ENCODE data around the gene CHSY3.

CHSY3 gene

GRCh38 chr5:130023604-130024003, 119.3 kb downstream of the CHSY3 start:
- no peak for DNase-seq (ENCODE audit: extremely low read depth, insufficient read length)

DNA sequence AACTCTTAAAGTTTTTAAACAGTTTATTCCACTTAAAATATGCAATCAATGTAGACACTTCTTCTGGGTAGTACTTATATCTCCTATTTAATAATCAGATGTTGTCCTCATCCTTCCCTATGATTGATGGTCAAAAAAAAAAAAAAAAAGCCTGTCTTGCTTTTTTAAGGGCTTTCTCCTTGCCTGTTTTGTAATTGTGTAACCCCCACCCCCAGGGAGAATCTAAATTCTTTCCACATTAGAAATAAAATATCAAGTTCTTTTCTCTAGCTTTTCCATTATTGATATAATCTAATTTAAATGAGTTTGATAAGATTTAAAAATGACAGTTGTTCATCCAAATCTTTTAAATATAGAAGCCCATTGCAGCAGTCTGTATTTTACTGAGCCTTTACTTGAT, 119.7 kb downstream of the CHSY3 start:
- DNase-seq (ENCODE audit: extremely low read depth, insufficient read length) = no peak
- Histone ChIP-seq H3K36me3 (ENCODE audit: control insufficient read depth, insufficient read depth, low read length) (no peaks in the 10 kb centered on the region), H3K27me3 (replicated peaks; ENCODE audit: control insufficient read depth, insufficient read depth, low read length) (no peaks in the 10 kb centered on the region), H3K4me3 (replicated peaks; ENCODE audit: low read depth, low read length) (no peak overlapping the region)
- TF ChIP-seq CTCF (IDR thresholded peaks at IDR 0.05; ENCODE audit: insufficient read depth, low read length, poor library complexity, severe bottlenecking) = no peak

More at GRCh38 chr5:130023604-130024003, 119.3 kb downstream of the CHSY3 start:
- no peaks in the 10 kb centered on the region for H3K36me3 ChIP-seq (ENCODE audit: control insufficient read depth, insufficient read depth, low read length)
- no peak overlapping the region for H3K4me3 ChIP-seq (replicated peaks; ENCODE audit: low read depth, low read length)
- H3K27me3 ChIP-seq (replicated peaks; ENCODE audit: control insufficient read depth, insufficient read depth, low read length) = no peaks in the 10 kb centered on the region
- TF ChIP-seq CTCF (IDR thresholded peaks at IDR 0.05; ENCODE audit: insufficient read depth, low read length, poor library complexity, severe bottlenecking) = no peak

DNA sequence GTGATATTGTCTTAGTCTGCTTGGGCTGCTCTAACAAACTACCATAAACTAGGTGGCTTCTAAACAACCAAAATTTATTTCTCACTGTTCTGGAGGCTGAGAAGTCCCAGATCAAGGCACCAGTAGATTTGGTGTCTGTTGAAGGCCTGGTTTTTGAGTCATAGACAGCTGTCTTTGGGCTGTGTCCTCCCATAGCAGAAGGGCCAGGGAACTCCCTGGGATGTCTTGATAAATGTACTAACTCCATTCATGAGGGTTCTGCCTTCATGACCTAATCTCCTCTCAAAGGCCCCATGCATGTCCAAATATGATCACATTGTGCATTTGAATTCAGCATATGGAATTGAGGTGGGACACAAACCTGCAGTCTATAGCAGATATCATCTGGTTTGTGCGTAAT, 121.2 kb downstream of the CHSY3 start:
- Histone ChIP-seq H3K4me3 (replicated peaks; ENCODE audit: low read depth, low read length) (no peak overlapping the region), H3K36me3 (ENCODE audit: control insufficient read depth, insufficient read depth, low read length) (no peaks in the 10 kb centered on the region), H3K27me3 (replicated peaks; ENCODE audit: control insufficient read depth, insufficient read depth, low read length) (no peaks in the 10 kb centered on the region)
- no peak for TF ChIP-seq CTCF (IDR thresholded peaks at IDR 0.05; ENCODE audit: insufficient read depth, low read length, poor library complexity, severe bottlenecking)
- DNase-seq (ENCODE audit: extremely low read depth, insufficient read length) = no peak

DNA sequence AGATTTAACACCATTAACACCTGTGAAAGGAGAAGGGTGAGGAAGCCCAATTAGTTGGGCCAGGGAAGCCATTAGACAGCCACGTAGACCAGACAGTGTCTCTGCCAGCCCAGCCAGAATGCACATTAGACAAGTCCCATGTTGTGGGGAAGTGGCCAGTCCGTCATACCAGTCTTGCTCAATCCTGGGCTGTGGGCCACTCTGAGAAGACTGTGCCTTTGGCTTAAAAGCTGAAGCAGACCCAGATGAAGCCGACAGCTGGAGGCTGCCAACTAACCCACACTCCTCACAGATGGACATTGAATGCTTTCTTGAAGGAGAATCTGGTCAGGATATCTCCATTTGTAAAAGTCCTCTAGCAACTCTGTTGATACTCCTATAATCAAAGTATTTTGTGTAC, 128.5 kb downstream of the CHSY3 start:
- no peaks in the 10 kb centered on the region for H3K27me3 ChIP-seq (replicated peaks; ENCODE audit: control insufficient read depth, insufficient read depth, low read length)
- H3K36me3 ChIP-seq (ENCODE audit: control insufficient read depth, insufficient read depth, low read length) = no peaks in the 10 kb centered on the region
- TF ChIP-seq CTCF (IDR thresholded peaks at IDR 0.05; ENCODE audit: insufficient read depth, low read length, poor library complexity, severe bottlenecking) = no peak
- no peak overlapping the region for H3K4me3 ChIP-seq (replicated peaks; ENCODE audit: low read depth, low read length)
- DNase-seq (ENCODE audit: extremely low read depth, insufficient read length) = no peak

- Histone ChIP-seq H3K4me3 (replicated peaks; ENCODE audit: low read depth, low read length) (no peak overlapping the region), H3K27me3 (replicated peaks; ENCODE audit: control insufficient read depth, insufficient read depth, low read length) (no peaks in the 10 kb centered on the region), H3K36me3 (ENCODE audit: control insufficient read depth, insufficient read depth, low read length) (no peaks in the 10 kb centered on the region)
- DNase-seq (ENCODE audit: extremely low read depth, insufficient read length) = no peak
- no peak for TF ChIP-seq CTCF (IDR thresholded peaks at IDR 0.05; ENCODE audit: insufficient read depth, low read length, poor library complexity, severe bottlenecking)
Observed at GRCh38 chr5:130034566-130035210, 130.4 kb downstream of the CHSY3 start.

- DNase-seq (ENCODE audit: extremely low read depth, insufficient read length) = no peak
- no peak overlapping the region for H3K4me3 ChIP-seq (replicated peaks; ENCODE audit: low read depth, low read length)
- no peaks in the 10 kb centered on the region for H3K36me3 ChIP-seq (ENCODE audit: control insufficient read depth, insufficient read depth, low read length)
- H3K27me3 ChIP-seq (replicated peaks; ENCODE audit: control insufficient read depth, insufficient read depth, low read length) = no peaks in the 10 kb centered on the region
- TF ChIP-seq CTCF (IDR thresholded peaks at IDR 0.05; ENCODE audit: insufficient read depth, low read length, poor library complexity, severe bottlenecking) = no peak
Observed at GRCh38 chr5:130035388-130035787, 131.1 kb downstream of the CHSY3 start.

Measured in GM06990 (cell line).